ENCODE results near the gene DHRSX. TPM values are rescaled to one million over a fixed set of nuclear protein-coding genes. Genes with fewer than 3 reads are reported as not detected.
A peak's percentile ranks its signal among the peaks of the same experiment; 100 is the strongest.

Gene DHRSX
- polyA plus RNA-seq, 3 donors, result 12.9 to 33.2 (median 28.3) TPM

DNA sequence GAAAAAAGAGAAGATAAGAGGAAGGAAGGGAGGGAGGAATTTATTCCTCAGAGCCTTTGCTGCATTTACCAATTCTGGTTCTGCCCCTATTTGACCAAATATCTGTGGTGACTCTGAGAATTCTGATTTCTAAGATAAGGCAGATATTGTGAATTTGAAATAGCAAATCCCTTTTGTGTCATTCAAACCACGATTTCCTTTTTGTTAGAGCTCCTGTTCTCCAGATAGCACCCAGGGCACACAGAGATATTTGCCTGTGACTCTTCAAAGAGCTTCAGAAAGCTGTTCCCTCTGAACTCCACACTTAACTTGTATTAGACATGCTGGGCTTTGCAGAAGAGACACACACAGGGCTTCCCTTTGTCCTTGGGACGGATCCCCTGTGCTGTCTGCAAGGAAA is 272.2 kb downstream of the DHRSX start:
- TF ChIP-seq, protein P1, sequence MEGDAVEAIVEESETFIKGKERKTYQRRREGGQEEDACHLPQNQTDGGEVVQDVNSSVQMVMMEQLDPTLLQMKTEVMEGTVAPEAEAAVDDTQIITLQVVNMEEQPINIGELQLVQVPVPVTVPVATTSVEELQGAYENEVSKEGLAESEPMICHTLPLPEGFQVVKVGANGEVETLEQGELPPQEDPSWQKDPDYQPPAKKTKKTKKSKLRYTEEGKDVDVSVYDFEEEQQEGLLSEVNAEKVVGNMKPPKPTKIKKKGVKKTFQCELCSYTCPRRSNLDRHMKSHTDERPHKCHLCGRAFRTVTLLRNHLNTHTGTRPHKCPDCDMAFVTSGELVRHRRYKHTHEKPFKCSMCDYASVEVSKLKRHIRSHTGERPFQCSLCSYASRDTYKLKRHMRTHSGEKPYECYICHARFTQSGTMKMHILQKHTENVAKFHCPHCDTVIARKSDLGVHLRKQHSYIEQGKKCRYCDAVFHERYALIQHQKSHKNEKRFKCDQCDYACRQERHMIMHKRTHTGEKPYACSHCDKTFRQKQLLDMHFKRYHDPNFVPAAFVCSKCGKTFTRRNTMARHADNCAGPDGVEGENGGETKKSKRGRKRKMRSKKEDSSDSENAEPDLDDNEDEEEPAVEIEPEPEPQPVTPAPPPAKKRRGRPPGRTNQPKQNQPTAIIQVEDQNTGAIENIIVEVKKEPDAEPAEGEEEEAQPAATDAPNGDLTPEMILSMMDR (IDR thresholded peaks at IDR 0.05), result no peak
- H3K36me3 Mint-ChIP-seq, result peaks cover 18 to 24% of the 10 kb centered on the region in 2 donors
- H3K27me3 Mint-ChIP-seq (ENCODE audit: low read depth in 3 of 3), result peaks cover 0 to 1% (median 1%) of the 10 kb centered on the region in 3 donors
- Histone ChIP-seq H3K4me3 (replicated peaks in 1 of 3; ENCODE audit: low read depth in 2 of 3, low read length in 3 of 3) (no peak overlapping the region), H3K9ac (ENCODE audit: insufficient read depth, low read length, poor library complexity, severe bottlenecking) (no peak overlapping the region), H3K36me3 (replicated peaks in 1 of 2; ENCODE audit: control insufficient read depth in 1 of 2, insufficient read depth in 2 of 2, low read length in 2 of 2) (peaks cover 0 to 19% of the 10 kb centered on the region in 2 donors), H3K9me3 (replicated peaks in 1 of 2; ENCODE audit: control insufficient read depth in 1 of 2, insufficient read depth in 1 of 2, low read length in 2 of 2) (peaks cover 28 to 29% of the 10 kb centered on the region in 2 donors), H3K79me2 (ENCODE audit: insufficient read depth, low read length) (no peaks in the 10 kb centered on the region), H4K20me1 (ENCODE audit: insufficient read depth, low read length) (no peaks in the 10 kb centered on the region), H2AFZ (ENCODE audit: insufficient read depth, low read depth, low read length, poor library complexity, severe bottlenecking) (no peak overlapping the region), H3K27ac (ENCODE audit: low read depth in 1 of 2, low read length in 2 of 2) (no peak overlapping the region), H3K4me1 (ENCODE audit: control insufficient read depth in 1 of 2, insufficient read depth in 2 of 2, low read length in 2 of 2) (peaks cover 0 to 3% of the 10 kb centered on the region in 2 donors), H3K4me2 (replicated peaks; ENCODE audit: extremely low read depth, low read length, poor library complexity, severe bottlenecking) (no peak overlapping the region), H3K27me3 (ENCODE audit: control insufficient read depth in 2 of 2, insufficient read depth in 2 of 2, low read length in 2 of 2) (no peaks in the 10 kb centered on the region)
- DNase-seq, result no peak
- no peak overlapping the region for H3K27ac Mint-ChIP-seq
- intact Hi-C loops (cut with micrococcal nuclease), result no loop called here
- H3K9me3 Mint-ChIP-seq, result peaks cover 28 to 38% (median 30%) of the 10 kb centered on the region in 7 donors
- no peak overlapping the region for H3K4me3 Mint-ChIP-seq
- peaks cover 24% of the 10 kb centered on the region for H3K4me1 Mint-ChIP-seq
- 81% methylated on average over 2 of the region's 2 CpGs for WGBS (ENCODE audit: insufficient coverage)

DNA sequence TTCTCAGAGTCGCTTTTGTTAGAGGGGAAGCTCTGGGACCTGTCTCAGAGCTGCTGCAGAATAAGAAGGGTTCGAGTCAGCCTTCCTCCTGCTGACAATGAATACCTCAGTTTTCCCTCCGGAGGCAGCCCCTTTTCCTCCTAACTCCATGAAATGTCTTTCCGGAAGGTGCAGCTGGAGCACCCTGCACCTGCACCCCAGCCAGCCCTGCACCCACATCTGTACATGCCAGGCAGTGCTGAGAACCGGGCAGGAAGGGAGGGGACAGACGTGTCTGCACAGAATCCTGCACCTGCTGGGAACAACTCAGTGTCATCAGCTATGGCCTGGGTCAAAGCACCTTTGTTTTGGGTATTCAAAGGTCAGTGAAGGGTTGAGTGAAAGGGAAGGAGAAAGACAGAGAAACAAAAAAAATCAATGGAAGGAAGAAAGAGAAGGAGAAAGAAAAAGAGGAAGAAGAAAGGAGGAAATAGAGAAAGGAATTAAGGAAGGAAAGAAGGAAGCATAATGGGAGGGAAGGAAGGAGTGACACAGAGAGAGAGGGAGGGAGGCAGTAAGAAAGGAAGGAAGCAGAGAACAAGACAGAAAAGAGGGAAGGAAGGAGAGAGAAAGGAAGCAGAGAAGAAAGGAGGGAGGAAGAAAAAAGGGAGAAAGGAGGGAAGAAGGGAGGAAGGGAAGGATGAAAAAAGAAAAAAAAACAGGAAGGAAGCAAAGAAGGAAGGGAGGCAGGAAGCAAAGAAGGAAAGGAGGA is 273.7 kb downstream of the DHRSX start:
- Mint-ChIP-seq H3K9me3 (peaks cover 33 to 51% (median 45%) of the 10 kb centered on the region in 7 donors), H3K27ac (peak overlapping the region in 5 of 7 donors; percentile 7 to 80 (median 46)), H3K36me3 (peaks cover 32 to 33% of the 10 kb centered on the region in 2 donors), H3K27me3 (ENCODE audit: low read depth in 3 of 3) (peaks cover 0 to 1% (median 1%) of the 10 kb centered on the region in 3 donors), H3K4me1 (peaks cover 12% of the 10 kb centered on the region), H3K4me3 (no peak overlapping the region)
- H3K4me2 ChIP-seq (replicated peaks; ENCODE audit: extremely low read depth, low read length, poor library complexity, severe bottlenecking), result no peak overlapping the region
- H3K9me3 ChIP-seq (replicated peaks in 1 of 2; ENCODE audit: control insufficient read depth in 1 of 2, insufficient read depth in 1 of 2, low read length in 2 of 2), result peaks cover 41 to 44% of the 10 kb centered on the region in 2 donors
- peaks cover 0 to 30% of the 10 kb centered on the region in 2 donors for H3K36me3 ChIP-seq (replicated peaks in 1 of 2; ENCODE audit: control insufficient read depth in 1 of 2, insufficient read depth in 2 of 2, low read length in 2 of 2)
- TF ChIP-seq, protein P1 (IDR thresholded peaks at IDR 0.05), result no peak
- H3K27ac ChIP-seq (ENCODE audit: low read depth in 1 of 2, low read length in 2 of 2), result no peak overlapping the region
- DNase-seq, result no peak
- H3K79me2 ChIP-seq (ENCODE audit: insufficient read depth, low read length), result no peaks in the 10 kb centered on the region
- intact Hi-C loops (cut with micrococcal nuclease), result no loop called here
- H4K20me1 ChIP-seq (ENCODE audit: insufficient read depth, low read length), result no peaks in the 10 kb centered on the region
- no peak overlapping the region for H3K9ac ChIP-seq (ENCODE audit: insufficient read depth, low read length, poor library complexity, severe bottlenecking)
- no peaks in the 10 kb centered on the region for H3K4me1 ChIP-seq (ENCODE audit: control insufficient read depth in 1 of 2, insufficient read depth in 2 of 2, low read length in 2 of 2)
- H3K4me3 ChIP-seq (replicated peaks in 1 of 3; ENCODE audit: low read depth in 2 of 3, low read length in 3 of 3), result no peak overlapping the region
- H3K27me3 ChIP-seq (ENCODE audit: control insufficient read depth in 2 of 2, insufficient read depth in 2 of 2, low read length in 2 of 2), result no peaks in the 10 kb centered on the region
- WGBS (ENCODE audit: insufficient coverage), result 94% methylated on average over 3 of the region's 6 CpGs
- H2AFZ ChIP-seq (ENCODE audit: insufficient read depth, low read depth, low read length, poor library complexity, severe bottlenecking), result no peak overlapping the region

Data from CD14-positive monocyte (primary cell).